GM23248 (cell line): Measurements from ENCODE around the gene SLC7A11. TPM values are rescaled to one million over a fixed set of nuclear protein-coding genes. Genes with fewer than 3 reads are reported as not detected.

Source experiments
- DNase-seq: peaks from one replicate; pipeline ENCODE4 v3.0.0-alpha.2; 2015
- H2AFZ ChIP-seq: fragments of 200-600 bp; sonication (generic); 2 replicates; pipeline ENCODE4 v1.6.1; 2016; ENCODE audit warnings: antibody characterized with exemption
- H3F3A ChIP-seq: fragments of 200-600 bp; sonication (generic); 2 replicates; pipeline ENCODE4 v1.6.1; 2016; ENCODE audit warnings: mild to moderate bottlenecking, antibody characterized with exemption, mixed run types; ENCODE audit not compliant: insufficient read depth
- H3K27ac ChIP-seq: fragments of 200-600 bp; sonication (generic); 2 replicates; pipeline ENCODE4 v1.5.1; 2016; ENCODE audit warnings: mild to moderate bottlenecking
- H3K27me3 ChIP-seq: fragments of 200-600 bp; sonication (generic); replicated peaks from 2 replicates; pipeline ENCODE4 v1.6.1; 2016; ENCODE audit warnings: mild to moderate bottlenecking; ENCODE audit not compliant: insufficient read depth
- H3K36me3 ChIP-seq: fragments of 200-600 bp; sonication (generic); 2 replicates; pipeline ENCODE4 v1.6.1; 2016; ENCODE audit warnings: low read depth, mild to moderate bottlenecking
- H3K4me1 ChIP-seq: fragments of 200-600 bp; sonication (generic); 2 replicates; pipeline ENCODE4 v1.6.1; 2016; ENCODE audit warnings: mild to moderate bottlenecking; ENCODE audit not compliant: insufficient read depth
- H3K4me2 ChIP-seq: fragments of 200-600 bp; sonication (generic); one replicate; pipeline ENCODE4 v1.6.1; 2016; ENCODE audit warnings: mild to moderate bottlenecking; ENCODE audit not compliant: unreplicated experiment
- H3K4me3 ChIP-seq: fragments of 200-600 bp; sonication (generic); 2 replicates; pipeline ENCODE4 v1.5.1; 2016; ENCODE audit warnings: mild to moderate bottlenecking
- H3K79me2 ChIP-seq: fragments of 200-600 bp; sonication (generic); 2 replicates; pipeline ENCODE4 v1.6.1; 2016; ENCODE audit warnings: mild to moderate bottlenecking; ENCODE audit not compliant: insufficient read depth
- H3K9ac ChIP-seq: fragments of 200-600 bp; sonication (generic); 2 replicates; pipeline ENCODE4 v1.6.1; 2016; ENCODE audit warnings: mild to moderate bottlenecking
- H3K9me2 ChIP-seq: fragments of 200-600 bp; sonication (generic); 2 replicates; pipeline ENCODE4 v1.6.1; 2016; ENCODE audit warnings: mixed run types, mild to moderate bottlenecking, moderate library complexity; ENCODE audit not compliant: insufficient read depth
- H3K9me3 ChIP-seq: fragments of 200-600 bp; sonication (generic); one replicate; pipeline ENCODE4 v1.6.1; 2017; ENCODE audit warnings: low read depth
- H4K20me1 ChIP-seq: fragments of 200-600 bp; sonication (generic); 2 replicates; pipeline ENCODE4 v1.6.0; 2016; ENCODE audit not compliant: insufficient read depth
- EZH2 ChIP-seq: fragments of 200-600 bp; sonication (generic); IDR thresholded peaks from 2 replicates; pipeline ENCODE4 v1.6.1; 2018; ENCODE audit warnings: antibody characterized with exemption, mild to moderate bottlenecking; ENCODE audit not compliant: insufficient read depth, poor library complexity, severe bottlenecking
- EZH2phosphoT487 ChIP-seq: fragments of 200-600 bp; sonication (generic); IDR thresholded peaks from 2 replicates; pipeline ENCODE4 v1.6.1; 2018; ENCODE audit warnings: antibody characterized with exemption, moderate library complexity, mild to moderate bottlenecking, low read depth; ENCODE audit not compliant: insufficient read depth
- WGBS, 2 experiments: methylation state at CpG; one replicate each; pipeline ENCODE4 v1.1.6; 2015 to 2017; ENCODE audit warnings: low lambda C conversion rate in 2 of 2, low coverage in 1 of 2; ENCODE audit errors: missing lambda C conversion rate in 2 of 2; 5-methylcytosine and 5-hydroxymethylcytosine counted together
- in situ Hi-C: fragments of 300-500 bp; cut with MboI; formaldehyde crosslinking; loops from 2 replicates; pipeline ENCODE4 v1.15.0; 2020
- polyA plus RNA-seq: library from polyadenylated mRNA; unstranded; fragments of >200 nt; fragmentation: Nextera tagmentation; extraction: Ambion mirVana; gene quantifications from 2 replicates; pipeline ENCODE4 v1.2.1, GENCODE V29; 2016
- total RNA-seq: library from RNA; depleted of rRNA; stranded (reverse); fragments of >200 nt; shearing (Covaris generic); gene quantifications from 2 replicates; pipeline ENCODE4 v1.2.3, GENCODE V29; 2014

Gene SLC7A11
- total and polyA plus RNA-seq, 2 experiments from 2014 or later: 19.6 to 72.3 TPM

GRCh38 chr4:138163171-138163570, 79.0 kb downstream of the SLC7A11 start:
- peaks cover 3% of the 10 kb centered on the region; the same call in 1 of the 2 replicates for H3K9me2 ChIP-seq
- peaks cover 19% of the 10 kb centered on the region; the same call in 1 of the 2 replicates for H3F3A ChIP-seq
- no peaks in the 10 kb centered on the region for H3K9me3 ChIP-seq
- peaks cover 9% of the 10 kb centered on the region; the same call in 1 of the 2 replicates for H3K36me3 ChIP-seq
- no peak overlapping the region for H3K4me3 ChIP-seq
- H3K4me1 ChIP-seq: peaks cover 17% of the 10 kb centered on the region
- WGBS, 2 experiments: 99 to 100% methylated on average over 2 of the region's 2 CpGs
- TF ChIP-seq EZH2 (no peak), EZH2phosphoT487 (no peak)
- no peaks in the 10 kb centered on the region for H3K27me3 ChIP-seq
- in situ Hi-C loops: no loop called here
- H4K20me1 ChIP-seq: no peaks in the 10 kb centered on the region
- no peak overlapping the region for H3K4me2 ChIP-seq
- H3K27ac ChIP-seq: no peak overlapping the region
- no peaks in the 10 kb centered on the region for H3K79me2 ChIP-seq
- no peak overlapping the region for H2AFZ ChIP-seq
- DNase-seq: no peak
- no peak overlapping the region for H3K9ac ChIP-seq

GRCh38 chr4:138162259-138162658, 79.9 kb downstream of the SLC7A11 start:
- H3K79me2 ChIP-seq: no peaks in the 10 kb centered on the region
- H3K9me2 ChIP-seq: peaks cover 3% of the 10 kb centered on the region; the same call in 1 of the 2 replicates
- TF ChIP-seq EZH2phosphoT487 (no peak), EZH2 (no peak)
- no peak overlapping the region for H3K4me3 ChIP-seq
- H3K9me3 ChIP-seq: no peaks in the 10 kb centered on the region
- no peak overlapping the region for H2AFZ ChIP-seq
- H3K27me3 ChIP-seq: no peaks in the 10 kb centered on the region
- no peak overlapping the region for H3K27ac ChIP-seq
- H3K9ac ChIP-seq: no peak overlapping the region
- no peaks in the 10 kb centered on the region for H4K20me1 ChIP-seq
- no peak overlapping the region for H3K4me2 ChIP-seq
- in situ Hi-C loops: no loop called here
- peaks cover 17% of the 10 kb centered on the region for H3K4me1 ChIP-seq
- H3F3A ChIP-seq: peaks cover 19% of the 10 kb centered on the region; the same call in 1 of the 2 replicates
- DNase-seq: no peak
- peaks cover 3% of the 10 kb centered on the region; the same call in 1 of the 2 replicates for H3K36me3 ChIP-seq

- H3K79me2 ChIP-seq: no peaks in the 10 kb centered on the region
- H2AFZ ChIP-seq: no peak overlapping the region
- in situ Hi-C loops: no loop called here
- DNase-seq: no peak
- H3K4me3 ChIP-seq: no peak overlapping the region
- peaks cover 17% of the 10 kb centered on the region for H3K4me1 ChIP-seq
- peaks cover 3% of the 10 kb centered on the region; the same call in 1 of the 2 replicates for H3K9me2 ChIP-seq
- no peak overlapping the region for H3K9ac ChIP-seq
- no peaks in the 10 kb centered on the region for H3K9me3 ChIP-seq
- no peaks in the 10 kb centered on the region for H3K27me3 ChIP-seq
- H3K4me2 ChIP-seq: no peak overlapping the region
- H4K20me1 ChIP-seq: no peaks in the 10 kb centered on the region
- WGBS, 2 experiments: 72 to 75% methylated on average over 2 of the region's 2 CpGs
- no peak overlapping the region for H3K27ac ChIP-seq
- peaks cover 3% of the 10 kb centered on the region; the same call in 1 of the 2 replicates for H3K36me3 ChIP-seq
- peaks cover 19% of the 10 kb centered on the region; the same call in 1 of the 2 replicates for H3F3A ChIP-seq
- no peak for TF ChIP-seq EZH2phosphoT487
- no peak for TF ChIP-seq EZH2
Observed at GRCh38 chr4:138161351-138161750, 80.8 kb downstream of the SLC7A11 start.

GRCh38 chr4:138158746-138159297, 83.3 kb downstream of the SLC7A11 start:
- H4K20me1 ChIP-seq: no peaks in the 10 kb centered on the region
- TF ChIP-seq EZH2 (no peak), EZH2phosphoT487 (no peak)
- no peak overlapping the region for H2AFZ ChIP-seq
- H3K4me2 ChIP-seq: peak overlapping the region; percentile 44
- in situ Hi-C loops: no loop called here
- no peak overlapping the region for H3K4me3 ChIP-seq
- no peak overlapping the region for H3K9ac ChIP-seq
- peaks cover 19% of the 10 kb centered on the region; the same call in 1 of the 2 replicates for H3F3A ChIP-seq
- no peaks in the 10 kb centered on the region for H3K79me2 ChIP-seq
- 35 to 44% methylated on average over 2 of the region's 2 CpGs for WGBS, 2 experiments
- H3K27ac ChIP-seq: peak overlapping the region; percentile 2
- H3K9me2 ChIP-seq: peaks cover 3% of the 10 kb centered on the region; the same call in 1 of the 2 replicates
- H3K27me3 ChIP-seq: no peaks in the 10 kb centered on the region
- no peaks in the 10 kb centered on the region for H3K9me3 ChIP-seq
- H3K4me1 ChIP-seq: peaks cover 17% of the 10 kb centered on the region
- DNase-seq: peak; percentile 85
- peaks cover 3% of the 10 kb centered on the region; the same call in 1 of the 2 replicates for H3K36me3 ChIP-seq
